WTC11 (cell line): ENCODE measurements around the gene ILK.

Experiments
- ATF3 ChIP-seq: sonication (generic); formaldehyde crosslinking; conservative IDR thresholded peaks from 2 replicates; pipeline ENCODE4 v1.8.1; 2022; ENCODE audit warnings: mild to moderate bottlenecking, missing genetic modification reagents
- CTCF ChIP-seq: fragments of 200-600 bp; IDR thresholded peaks from 2 replicates; pipeline ENCODE4 v1.8.0; 2022; ENCODE audit warnings: antibody characterized with exemption
- E2F4 ChIP-seq: sonication (generic); formaldehyde crosslinking; IDR thresholded peaks from 2 replicates; pipeline ENCODE4 v1.8.1; 2022; ENCODE audit warnings: low read depth, mild to moderate bottlenecking, moderate library complexity, missing genetic modification reagents, borderline replicate concordance
- FOXP1 ChIP-seq: sonication (generic); formaldehyde crosslinking; IDR thresholded peaks from 2 replicates; pipeline ENCODE4 v1.8.0; 2022; ENCODE audit warnings: missing genetic modification reagents, mild to moderate bottlenecking, moderate library complexity, borderline replicate concordance
- MAX ChIP-seq: sonication (generic); formaldehyde crosslinking; IDR thresholded peaks from 2 replicates; pipeline ENCODE4 v1.8.0; 2022; ENCODE audit warnings: mild to moderate bottlenecking, missing genetic modification reagents
- PRDM15 ChIP-seq: sonication (generic); formaldehyde crosslinking; IDR thresholded peaks from 2 replicates; pipeline ENCODE4 v1.8.0; 2022; ENCODE audit warnings: missing genetic modification reagents
- SP1 ChIP-seq: sonication (generic); formaldehyde crosslinking; conservative IDR thresholded peaks from 2 replicates; pipeline ENCODE4 v1.8.1; 2022; ENCODE audit warnings: missing genetic modification reagents

GRCh38 chr11:6640985-6641701 is 37.6 kb downstream of the ILK start:
- TF ChIP-seq CTCF: no peak
- TF ChIP-seq MAX (CRISPR knock-in tag): no peak
- no peak for TF ChIP-seq E2F4 (CRISPR knock-in tag)
- TF ChIP-seq PRDM15: no peak
- TF ChIP-seq SP1 (CRISPR knock-in tag): no peak
- TF ChIP-seq FOXP1 (CRISPR knock-in tag): no peak
- no peak for TF ChIP-seq ATF3 (CRISPR knock-in tag)
